T-helper 9 cell (primary cell): ENCODE measurements around the gene GRIK4.
"Not testable (repeated sequence)": the region's sequence is repeated elsewhere in the genome, so short reads cannot be mapped to it uniquely, and the experiment has no call there.

Experiments
- DNase-seq: peaks from one replicate; pipeline ENCODE4 v3.0.0-alpha.2; 2020

The GRIK4 gene

DNA sequence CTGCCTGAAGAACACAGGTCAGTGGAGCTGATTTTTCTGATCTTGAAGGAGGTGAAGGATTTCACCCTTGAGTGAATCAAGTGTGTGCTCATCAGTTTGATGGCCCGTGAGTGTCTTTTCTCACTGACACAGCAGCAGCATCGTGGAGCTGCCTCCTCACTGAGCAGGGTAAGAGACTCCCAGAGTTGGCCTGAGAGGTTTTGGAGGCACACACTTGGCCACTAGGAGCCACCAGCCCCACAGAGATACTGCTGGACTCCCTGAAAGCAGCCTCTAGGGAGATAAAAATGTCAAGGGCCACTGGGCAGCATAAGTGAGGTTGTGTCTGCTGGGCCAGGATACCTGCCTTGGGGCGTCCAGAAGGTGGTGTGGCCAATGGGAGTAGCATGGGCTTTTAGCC, 245.4 kb downstream of the GRIK4 start:
- DNase-seq: no peak

DNA sequence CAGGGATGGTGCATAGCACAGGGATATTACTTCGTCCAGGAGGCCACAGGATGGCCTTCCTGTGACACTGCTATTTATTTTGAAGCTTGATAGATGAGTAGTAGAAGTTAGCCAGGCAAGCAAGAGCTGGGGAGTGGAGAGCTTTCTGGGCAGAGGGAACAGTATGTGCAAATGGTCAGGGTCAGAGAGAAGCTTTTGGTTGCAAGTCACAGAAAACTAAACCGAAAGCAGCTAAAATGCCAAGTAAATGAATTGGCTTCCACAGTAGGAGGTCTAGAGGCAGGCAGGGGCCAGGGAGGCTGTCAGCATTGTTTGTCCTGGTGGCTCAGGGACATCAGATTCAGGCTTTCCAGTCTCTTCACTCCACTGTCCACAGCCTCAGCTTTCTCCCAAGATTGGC, 247.5 kb downstream of the GRIK4 start:
- no peak for DNase-seq

DNA sequence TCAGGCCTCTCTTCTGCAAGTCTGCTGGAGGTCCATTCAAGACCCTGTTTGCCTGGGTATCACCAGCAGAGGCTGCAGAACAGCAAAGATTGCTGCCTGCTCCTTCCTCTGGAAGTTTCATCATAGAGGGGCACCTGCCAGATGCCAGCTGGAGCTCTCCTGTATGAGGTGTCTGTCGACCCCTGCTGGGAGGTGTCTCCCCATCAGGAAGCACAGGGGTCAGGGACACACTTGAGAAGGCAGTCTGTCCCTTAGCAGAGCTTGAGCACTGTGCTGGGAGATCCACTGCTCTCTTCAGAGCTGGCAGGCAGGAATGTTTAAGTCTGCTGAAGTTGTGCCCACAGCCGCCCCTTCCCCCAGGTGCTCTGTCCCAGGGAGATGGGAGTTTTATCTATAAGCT, 254.2 kb downstream of the GRIK4 start:
- not testable (repeated sequence) for DNase-seq

DNA sequence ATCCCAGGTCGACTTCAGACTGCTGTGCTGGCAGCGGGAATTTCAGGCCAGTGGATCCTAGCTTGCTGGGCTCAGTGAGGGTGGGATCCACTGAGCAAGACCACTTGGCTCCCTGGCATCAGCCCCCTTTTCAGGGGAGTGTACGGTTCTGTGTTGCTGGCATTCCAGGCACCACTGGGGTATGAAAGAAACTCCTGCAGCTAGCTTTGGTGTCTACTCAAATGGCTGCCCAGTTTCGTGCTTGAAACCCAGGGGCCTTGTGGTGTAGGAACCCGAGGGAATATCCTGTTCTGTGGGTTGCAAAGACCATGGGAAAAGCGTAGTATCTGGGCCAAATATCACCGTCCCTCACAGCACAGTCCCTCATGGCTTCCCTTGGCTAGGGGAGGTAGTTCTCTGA, 254.8 kb downstream of the GRIK4 start:
- no peak for DNase-seq

DNA sequence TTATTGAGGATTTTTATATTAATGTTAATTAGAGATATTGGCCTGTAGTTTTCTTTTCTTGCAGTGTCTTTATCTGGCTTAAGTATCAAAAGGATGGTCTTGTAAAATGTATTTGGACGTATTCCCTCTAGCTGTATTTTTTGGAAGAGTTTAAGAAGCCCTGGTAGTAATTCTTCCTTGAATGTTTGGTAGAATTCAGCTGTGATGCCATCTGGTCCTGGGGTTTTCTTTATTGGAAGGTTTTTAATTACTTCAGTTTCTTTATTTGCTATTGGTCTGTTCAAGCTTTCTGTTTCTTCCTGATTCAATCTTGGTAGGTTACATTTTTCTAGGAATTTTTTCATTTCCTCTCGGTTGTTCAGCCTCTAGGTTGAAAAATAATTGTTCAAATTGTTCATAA, 257.4 kb downstream of the GRIK4 start:
- DNase-seq: no peak

DNA sequence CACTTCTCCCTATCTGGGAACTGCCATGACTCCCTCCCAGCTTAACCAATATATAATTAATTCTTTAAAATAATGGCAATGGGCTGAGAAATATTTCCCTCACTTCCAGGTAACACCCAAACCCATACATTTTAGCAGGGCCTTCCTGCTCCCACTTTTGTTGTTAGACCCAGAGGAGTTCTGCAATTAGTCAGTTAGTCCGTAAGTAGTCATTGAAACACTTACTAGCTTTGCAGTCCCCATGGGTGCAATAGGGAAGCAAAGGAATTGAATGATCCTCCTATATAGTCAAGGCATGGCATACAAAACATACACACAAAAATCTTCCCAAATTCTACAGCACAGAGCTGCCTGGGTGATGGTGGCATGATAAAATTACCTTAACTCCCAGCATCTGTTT, 258.4 kb downstream of the GRIK4 start:
- DNase-seq: no peak

DNA sequence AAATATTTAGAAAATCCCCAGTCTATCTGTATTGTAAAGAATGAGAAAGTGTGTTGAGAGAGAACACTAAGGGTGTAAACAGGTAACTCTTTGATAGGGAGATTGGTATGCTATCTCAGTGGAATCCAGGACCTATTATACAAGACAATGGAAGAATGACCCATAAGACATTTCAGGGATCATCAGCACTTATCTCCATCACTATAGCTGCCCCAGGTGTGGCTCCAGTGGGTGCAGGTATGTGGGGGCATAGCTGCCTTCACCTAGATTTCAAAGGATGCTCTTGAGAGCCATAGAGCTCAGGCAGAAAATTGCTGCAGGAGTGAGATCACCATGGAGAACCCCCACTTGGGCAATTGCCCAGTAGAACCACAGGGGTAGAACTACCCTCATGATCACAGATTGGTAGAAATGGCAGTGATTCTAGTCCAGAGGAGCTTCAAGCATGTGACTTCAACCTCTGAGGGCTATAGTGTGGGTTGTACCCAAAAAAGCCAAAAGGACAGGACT, 260.1 kb downstream of the GRIK4 start:
- DNase-seq: no peak

DNA sequence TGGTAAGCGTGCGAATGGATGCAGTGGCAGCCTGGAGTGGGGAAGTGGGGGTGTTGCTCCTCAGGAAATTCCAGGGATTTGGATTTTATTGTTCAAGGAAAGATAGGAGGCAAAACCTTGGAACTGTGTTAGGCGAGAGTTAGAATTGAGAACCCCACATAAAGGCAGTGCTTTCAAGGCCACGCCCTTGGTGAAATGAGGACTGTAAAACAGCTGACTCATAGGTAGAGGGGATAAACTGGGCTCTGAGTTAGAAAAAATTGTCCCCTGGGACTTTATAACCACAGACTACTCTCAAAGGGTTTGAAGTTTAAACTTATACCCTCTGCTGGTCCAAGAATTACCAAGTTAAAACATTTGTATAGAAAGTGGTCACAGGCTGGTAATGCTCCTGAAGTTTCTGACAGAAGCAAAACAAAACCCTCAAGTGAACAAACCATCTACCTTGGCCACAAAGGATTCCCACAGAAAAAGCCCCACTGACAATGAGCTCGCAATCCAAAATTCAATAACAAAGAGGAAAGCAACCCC, 262.0 kb downstream of the GRIK4 start:
- no peak for DNase-seq

DNA sequence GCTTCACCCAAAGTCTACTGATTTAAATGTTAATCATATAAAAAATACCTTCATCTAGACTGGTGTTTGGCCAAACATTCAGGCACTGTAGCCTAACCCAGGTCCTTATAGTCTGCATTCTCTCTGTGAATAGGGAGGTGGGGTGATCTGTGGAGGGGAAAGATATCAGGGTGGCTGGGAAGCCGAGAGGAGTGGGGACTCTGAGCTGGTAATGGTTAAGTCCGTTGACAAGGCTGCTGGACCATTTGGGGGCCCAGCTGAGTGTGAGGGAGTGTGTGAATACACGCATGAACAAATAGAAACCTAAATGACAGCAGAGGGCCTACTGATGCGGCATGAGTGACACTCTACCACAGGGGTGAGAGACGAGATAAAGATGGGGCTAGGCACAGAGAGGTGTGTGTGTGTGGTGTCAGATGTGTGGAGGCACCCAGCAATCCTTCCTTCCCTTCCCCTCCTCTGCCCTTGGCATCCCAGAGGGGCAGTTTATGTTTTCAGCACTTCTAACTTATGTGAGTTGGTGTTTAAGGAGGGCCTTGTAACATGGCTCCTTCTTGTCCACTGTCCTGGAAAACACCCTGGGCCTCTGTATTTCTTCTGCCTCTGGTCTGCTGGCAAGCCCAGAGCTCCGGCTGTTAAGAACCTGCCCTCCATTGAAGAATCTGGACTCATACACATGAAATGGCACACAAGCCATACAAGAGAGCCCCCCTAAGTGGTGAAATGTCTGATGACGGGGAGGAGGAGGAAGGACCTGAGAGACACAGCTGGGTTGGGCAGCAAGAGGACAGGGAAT, 263.2 kb downstream of the GRIK4 start:
- no peak for DNase-seq

DNA sequence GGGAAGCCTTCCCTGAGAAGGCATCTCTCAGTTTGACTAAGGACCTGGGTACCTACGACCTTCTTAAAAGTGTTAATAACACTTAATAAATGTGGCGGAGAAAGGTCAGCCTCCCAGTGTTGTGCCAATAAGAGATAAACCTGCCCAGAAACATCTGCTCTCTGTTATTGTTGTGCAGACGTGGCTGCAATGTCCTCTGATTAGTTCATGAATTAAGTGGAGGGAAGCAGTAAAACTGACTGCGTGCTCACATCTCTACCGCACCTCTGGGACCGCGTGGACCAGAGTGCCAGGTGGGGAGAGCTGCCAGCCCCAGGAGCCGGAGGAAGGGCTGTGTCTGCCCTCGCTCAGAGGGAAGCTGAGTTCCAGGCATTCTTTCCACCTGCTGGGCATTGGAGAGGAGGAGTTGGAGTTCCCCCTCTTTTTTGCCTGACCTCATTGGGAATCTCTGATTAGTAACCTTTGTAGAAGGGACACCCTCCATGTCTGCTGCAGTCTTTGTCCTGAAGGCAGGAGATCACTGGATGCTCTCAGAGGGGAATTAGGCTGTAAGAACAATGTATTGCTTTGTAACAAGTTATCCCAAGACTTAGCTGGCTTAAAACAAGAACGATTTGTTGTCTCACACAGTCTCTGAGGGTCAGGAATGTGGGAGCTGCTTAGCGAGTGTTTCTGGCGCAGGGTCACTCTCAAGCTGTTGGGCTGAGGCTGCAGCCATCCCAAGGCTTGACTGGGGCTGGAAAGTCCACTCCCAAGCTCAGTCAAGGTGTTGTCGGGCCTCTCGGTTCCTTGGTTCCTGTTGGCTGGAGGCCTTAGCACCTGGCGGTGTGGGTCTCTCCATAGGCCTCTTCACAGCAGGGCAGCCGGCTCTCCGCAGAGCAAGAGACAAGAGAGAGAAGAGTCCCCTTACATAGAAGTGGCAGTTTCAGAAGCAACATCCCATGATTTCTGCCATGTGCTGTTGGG, 264.7 kb downstream of the GRIK4 start:
- DNase-seq: no peak

DNA sequence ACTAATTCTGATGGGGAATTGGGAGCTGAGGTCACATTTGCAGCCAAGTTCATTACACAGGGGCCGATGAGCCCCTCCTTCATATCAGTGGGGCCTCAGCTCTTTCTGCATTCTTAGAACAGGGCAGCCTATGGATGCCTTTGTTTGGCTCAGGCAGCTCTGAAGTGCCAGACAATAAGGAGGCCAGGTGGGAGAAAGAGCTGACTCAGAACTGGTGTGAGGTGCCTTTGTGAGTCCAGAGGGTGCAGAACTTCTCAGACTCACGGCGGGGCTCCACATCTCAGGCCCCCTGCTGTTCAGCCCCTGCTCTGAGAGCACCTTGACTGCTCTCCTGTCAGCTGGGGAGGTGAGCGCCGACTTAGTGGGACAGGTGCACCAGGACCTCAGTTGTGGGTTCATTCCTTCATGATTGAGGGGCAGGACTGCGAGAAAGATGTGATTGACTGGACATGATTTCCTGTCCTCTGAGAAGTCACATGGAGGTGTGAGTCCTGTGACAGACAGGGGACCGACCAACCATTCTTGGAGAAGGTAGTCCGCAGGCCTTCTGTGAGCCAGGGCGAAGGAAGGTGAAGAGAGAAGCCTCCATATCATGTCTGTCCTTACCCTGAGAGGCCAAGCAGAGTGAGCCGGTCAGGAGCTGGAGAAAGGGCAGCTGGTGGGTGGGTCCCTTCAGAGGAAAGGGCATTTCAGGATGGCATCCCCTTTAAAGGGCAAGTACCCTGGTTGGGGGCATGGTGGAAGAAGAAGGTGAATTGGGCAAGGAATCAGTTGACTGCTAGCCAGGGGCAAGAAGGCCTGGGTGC, 267.3 kb downstream of the GRIK4 start:
- DNase-seq: no peak

DNA sequence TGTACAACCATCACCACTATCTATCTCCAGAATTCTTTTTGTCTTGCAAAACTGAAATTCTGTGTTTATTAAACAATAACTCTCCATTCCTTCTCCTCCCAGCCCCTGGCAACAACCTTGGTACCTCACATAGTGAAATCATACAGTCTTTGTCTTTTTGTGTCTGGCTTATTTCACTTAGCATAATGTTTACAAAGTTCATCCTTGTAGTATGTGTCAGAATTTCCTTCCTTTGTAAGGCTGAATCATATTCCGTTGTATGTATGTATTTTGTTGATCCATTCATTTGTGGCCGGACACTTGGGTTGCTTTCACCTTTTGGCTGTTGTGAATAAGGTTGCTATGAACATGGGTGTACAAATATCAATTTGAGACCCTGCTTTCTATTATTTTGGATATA, 268.7 kb downstream of the GRIK4 start:
- DNase-seq: no peak

DNA sequence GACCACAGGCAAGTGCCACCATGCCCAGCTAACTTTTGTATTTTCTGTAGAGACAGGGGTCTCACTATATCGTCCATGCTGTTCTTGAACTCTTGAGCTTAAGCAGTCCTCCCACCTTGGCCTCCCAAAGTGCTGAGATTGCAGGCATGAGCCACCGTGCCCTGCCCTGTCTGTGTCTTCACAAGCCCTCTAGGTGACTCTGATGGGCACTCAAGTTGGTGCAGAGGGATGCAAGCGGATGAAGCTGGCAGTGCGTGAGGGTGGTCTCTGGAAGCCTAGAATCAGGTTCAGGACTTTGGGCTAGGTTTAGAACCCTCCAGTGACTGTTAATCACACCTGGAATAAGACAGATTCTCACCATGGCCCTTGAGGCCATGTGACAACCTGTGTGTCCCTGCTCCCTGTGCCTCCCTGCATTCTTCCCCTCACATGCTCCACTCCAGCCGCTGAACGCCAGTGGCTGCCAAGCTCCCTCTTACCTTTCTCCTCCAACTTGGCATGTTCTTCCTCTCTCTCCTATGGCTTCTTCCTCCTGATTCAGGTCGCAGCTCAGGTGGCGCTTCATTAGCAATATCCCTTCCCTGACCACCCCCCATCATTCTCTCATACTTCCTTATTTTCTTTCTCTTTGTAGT, 270.1 kb downstream of the GRIK4 start:
- DNase-seq: no peak

DNA sequence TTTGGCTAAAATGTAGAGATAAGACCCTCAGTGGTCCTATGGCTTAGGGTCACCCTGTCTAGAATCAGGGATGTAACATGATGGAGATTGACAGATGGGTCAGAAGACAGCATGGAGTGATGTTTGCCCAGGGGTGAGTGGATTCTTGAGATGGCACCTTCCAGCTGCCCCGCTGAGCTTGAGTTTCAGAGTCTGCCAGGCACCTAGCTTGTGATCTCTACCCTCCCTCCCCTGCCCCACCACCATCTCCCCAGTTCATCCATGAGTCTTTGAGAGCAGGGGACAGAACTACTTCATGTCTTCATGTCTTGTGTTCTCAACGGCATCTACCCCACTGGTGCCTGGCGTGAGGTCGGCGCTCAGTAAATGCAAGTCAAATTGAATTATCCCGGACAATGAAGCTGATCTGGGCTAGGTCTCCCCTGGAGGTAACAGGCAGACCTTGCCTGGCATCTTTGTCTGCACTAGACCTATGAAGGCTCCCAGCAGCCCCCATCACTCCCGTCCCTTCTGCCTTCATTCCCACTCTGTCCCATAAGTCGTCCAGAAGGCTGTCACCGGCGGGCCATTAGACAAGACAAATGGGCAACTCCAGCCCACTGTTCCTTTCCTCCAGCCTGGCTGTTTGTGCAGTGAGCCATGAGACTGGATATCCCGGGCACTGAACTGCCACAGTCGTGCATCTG, 273.2 kb downstream of the GRIK4 start:
- no peak for DNase-seq

DNA sequence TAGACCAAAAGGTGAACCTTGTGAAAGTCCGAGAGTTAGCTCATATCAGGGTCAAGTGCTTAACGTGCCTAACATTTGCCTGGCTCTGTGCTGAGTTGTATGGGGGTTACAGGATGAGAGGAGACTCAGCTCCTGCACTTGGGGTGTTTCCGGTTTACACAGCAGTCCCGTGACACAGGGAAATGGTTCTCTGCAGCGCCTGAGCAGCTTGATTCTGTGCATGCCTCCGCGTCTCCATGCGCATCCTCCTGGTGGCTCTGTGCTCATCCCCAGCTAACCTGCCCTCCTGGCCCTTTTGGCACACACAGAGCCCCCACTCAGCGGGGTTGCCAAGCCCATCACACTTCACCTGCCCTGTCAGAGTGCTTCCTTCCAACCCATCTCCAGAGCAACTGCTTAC, 274.0 kb downstream of the GRIK4 start:
- no peak for DNase-seq

DNA sequence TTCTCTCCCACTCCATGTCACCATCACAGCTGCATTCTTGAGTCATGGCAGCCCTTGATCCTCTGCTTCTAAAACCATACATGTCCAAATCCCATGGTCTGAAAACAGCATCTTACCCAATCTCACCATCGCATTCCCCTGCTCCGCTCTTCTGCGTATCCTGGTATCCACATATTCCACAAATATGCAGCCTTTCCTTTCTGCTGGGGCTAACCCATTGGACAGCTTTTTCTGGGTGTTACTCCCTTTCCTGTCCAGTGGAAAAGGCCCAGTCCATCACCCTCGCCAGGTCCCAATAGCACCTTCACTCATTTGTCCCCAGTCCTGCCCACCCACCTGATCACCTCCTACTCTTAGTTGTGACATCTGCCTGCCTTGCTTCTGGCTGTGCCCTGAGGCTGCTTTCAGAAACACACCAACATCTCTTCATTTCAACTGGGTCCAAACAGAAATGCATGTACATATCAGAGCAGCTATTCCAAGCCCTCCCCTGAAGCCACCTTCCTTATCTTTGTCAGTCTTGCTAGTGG, 274.7 kb downstream of the GRIK4 start:
- DNase-seq: no peak

DNA sequence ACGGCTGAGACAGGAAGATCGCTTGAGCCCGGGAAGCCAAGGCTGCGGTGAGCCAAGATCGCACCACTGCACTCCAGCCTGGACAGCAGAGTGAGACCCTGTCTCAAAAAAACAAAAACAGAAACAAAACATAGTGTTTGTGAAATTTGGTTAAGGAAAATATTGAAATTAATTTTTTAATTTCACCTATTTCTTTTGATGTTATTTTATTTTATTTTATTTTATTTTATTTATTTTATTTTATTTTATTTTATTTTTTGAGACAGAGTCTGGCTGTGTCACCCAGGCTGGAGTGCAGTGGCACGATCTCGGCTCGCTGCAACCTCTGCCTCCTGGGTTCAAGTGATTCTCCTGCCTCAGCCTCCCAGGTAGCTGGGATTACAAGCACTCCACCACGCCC, 275.7 kb downstream of the GRIK4 start:
- DNase-seq: not testable (repeated sequence)

DNA sequence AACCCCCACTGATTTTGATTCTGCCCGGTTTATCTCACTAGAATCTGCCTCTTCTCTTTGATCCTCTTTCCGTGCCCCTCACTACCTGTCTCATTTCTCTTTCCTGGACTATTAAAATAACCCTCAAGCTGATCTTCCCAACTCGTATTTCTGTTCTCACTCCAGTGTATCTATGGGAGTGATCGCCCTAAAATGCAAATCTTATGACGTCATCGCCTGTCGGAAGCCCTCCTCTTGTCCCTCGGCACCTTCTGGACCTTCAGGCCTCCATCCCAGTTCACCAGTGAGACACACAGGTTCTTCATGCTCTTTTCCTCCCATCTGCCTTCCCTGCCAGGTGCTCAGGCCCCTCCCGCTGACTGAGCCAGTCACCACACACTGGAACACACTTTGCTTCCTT, 277.8 kb downstream of the GRIK4 start:
- DNase-seq: no peak

DNA sequence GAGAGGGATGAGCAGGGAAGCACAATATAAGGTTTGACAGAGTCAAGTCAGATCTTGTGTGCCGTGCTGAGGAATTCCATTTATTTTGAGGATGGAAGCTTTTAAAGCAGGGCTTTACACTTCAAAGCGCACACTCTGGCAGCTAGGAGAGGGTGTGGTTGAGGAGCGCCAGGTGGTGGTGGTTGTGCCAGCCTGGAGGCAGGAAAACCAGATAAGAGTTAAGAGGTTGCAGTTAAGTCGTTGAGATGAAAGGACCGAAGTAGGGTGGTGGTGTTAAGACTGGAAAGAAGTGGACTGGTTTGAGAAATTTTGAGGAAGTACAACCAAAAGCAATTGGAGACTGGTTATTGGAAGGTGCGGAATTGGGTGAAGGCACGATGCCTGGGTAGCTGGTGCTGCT, 280.8 kb downstream of the GRIK4 start:
- no peak for DNase-seq

DNA sequence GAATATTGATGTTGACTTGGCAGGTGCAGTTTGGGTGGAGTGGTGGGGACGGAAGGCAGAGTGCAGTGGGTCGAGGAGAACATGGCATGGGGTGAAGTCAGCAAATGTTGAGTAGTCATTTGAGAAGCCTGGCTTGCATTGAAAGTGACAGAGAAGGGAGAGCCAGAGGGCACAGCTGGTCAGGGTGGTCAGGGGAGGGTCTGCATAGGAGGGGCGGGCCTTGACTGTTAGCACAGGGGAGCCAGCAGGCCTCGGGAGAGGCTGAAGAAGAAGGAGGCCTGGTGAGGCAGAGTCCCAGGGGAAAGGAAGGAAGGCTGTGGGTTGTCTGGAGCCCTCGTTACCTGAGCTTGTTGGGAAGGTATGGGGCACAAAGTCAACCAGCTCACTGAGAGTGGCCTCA, 281.6 kb downstream of the GRIK4 start:
- DNase-seq: no peak

DNA sequence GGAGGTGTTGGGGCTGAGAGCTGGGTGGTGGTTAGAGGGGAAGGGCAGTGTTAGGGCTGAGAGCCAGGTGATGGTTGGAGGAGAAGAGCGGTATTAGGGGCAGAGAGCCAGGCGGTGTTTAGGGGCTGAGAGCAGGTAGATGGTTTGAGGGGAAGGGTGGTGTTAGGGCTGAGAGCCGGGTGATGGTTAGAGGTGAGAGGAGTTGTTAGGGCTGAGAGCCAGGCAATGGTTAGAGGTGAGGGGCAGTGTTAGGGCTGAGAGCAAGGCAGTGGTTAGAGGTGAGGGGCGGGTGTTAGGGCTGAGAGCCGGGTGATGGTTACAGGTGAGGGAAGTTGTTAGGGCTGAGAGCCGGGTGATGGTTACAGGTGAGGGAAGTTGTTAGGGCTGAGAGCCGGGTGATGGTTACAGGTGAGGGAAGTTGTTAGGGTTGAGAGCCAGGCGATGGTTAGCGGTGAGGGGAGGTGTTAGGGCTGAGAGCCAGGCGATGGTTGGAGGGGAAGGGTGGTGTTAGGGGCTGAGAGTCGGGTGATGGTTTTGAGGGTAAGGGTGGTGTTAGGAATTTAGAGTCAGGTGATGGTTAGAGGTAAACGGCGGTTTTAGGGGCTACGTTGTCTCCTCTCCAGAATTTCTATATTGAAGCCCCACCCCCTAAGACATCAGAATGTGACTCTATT, 282.4 kb downstream of the GRIK4 start:
- no peak for DNase-seq
